ENCODE data around the gene CHST9.

GRCh38 chr18:27022477-27022876 is 162.6 kb downstream of the CHST9 start:
- TF ChIP-seq, protein P1, sequence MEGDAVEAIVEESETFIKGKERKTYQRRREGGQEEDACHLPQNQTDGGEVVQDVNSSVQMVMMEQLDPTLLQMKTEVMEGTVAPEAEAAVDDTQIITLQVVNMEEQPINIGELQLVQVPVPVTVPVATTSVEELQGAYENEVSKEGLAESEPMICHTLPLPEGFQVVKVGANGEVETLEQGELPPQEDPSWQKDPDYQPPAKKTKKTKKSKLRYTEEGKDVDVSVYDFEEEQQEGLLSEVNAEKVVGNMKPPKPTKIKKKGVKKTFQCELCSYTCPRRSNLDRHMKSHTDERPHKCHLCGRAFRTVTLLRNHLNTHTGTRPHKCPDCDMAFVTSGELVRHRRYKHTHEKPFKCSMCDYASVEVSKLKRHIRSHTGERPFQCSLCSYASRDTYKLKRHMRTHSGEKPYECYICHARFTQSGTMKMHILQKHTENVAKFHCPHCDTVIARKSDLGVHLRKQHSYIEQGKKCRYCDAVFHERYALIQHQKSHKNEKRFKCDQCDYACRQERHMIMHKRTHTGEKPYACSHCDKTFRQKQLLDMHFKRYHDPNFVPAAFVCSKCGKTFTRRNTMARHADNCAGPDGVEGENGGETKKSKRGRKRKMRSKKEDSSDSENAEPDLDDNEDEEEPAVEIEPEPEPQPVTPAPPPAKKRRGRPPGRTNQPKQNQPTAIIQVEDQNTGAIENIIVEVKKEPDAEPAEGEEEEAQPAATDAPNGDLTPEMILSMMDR (IDR thresholded peaks at IDR 0.05), result no peak
- no peak for TF ChIP-seq POLR2A (IDR thresholded peaks at IDR 0.05)
